GM18511 (cell line): ENCODE results near the gene MET.
A peak's percentile ranks its signal among the peaks of the same experiment; 100 is the strongest.
"Not testable (repeated sequence)": the region's sequence is repeated elsewhere in the genome, so short reads cannot be mapped to it uniquely, and the experiment has no call there.

Source experiments
- ATAC-seq: cut with Tn5 transposase; IDR thresholded peaks from one replicate; pipeline ENCODE4 v1.9.1; 2021; ENCODE audit warnings: mild to moderate bottlenecking, moderate library complexity; ENCODE audit not compliant: unreplicated experiment

MET gene

GRCh38 chr7:116671681-116672595, at the start of gene MET:
Gene MET, plus strand, starts transcription at chr7:116672196. Its CDS starts 26,889 bp downstream, at chr7:116699085.
- ATAC-seq, result peak; percentile 92

DNA sequence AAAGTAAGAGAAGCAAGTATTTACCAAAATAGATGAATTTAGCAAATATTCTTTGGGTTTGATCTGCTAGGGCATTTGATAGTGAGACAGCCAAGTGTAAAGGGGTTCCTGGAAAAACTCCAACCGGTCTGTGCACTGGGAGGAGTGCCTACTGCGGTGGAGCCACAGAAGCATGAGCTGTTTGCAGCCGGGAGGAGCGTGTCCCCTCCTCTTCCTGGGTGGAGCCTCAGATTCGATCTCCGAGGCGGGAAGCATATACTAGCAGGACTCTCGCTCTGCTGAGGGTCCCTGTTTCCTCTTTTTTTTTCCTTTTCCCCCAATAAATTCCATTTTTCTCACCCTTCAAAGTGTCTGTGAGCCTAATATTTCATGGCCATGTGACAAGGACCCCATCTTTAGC, 45.1 kb upstream of the MET start:
- no peak for ATAC-seq

DNA sequence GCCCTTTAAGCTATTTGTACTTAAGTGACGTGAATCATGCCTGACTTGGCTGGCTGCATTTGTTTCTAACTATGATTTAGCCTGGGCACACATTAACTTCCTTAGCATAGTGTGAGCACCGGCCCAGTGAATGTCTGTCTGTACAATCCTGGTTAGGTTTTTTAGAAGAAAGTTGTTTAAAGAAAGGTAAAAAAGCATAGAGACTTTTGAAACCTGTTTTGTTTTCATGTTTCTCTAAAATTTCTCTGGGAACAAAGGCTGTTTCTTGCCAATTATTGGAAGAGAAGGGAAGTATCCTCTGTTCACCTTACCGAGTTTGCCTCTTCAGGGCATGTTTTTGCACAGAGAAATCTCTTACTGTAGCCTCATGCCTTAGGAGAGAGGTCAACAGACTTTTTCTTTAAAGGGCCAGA, 42.9 kb upstream of the MET start:
- no peak for ATAC-seq

DNA sequence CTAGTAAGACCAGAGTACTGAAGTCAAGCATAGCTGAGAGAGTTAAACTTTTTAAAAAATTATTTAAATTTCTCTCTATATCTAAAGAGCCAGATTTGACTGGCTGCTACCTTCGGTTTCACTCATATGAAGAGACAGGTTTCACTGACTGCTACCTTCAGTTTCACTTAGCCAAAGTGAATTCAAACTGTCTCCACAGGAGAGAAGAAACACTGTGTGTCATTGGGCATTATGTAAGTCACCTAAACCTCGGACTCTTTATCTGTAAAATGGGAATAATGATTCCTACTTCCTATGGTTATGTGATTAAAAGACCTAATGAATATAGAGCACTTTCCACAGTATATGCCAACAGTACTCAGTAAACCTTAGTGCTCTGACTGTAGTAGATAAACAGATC, 41.6 kb upstream of the MET start:
- peak; percentile 96 for ATAC-seq

DNA sequence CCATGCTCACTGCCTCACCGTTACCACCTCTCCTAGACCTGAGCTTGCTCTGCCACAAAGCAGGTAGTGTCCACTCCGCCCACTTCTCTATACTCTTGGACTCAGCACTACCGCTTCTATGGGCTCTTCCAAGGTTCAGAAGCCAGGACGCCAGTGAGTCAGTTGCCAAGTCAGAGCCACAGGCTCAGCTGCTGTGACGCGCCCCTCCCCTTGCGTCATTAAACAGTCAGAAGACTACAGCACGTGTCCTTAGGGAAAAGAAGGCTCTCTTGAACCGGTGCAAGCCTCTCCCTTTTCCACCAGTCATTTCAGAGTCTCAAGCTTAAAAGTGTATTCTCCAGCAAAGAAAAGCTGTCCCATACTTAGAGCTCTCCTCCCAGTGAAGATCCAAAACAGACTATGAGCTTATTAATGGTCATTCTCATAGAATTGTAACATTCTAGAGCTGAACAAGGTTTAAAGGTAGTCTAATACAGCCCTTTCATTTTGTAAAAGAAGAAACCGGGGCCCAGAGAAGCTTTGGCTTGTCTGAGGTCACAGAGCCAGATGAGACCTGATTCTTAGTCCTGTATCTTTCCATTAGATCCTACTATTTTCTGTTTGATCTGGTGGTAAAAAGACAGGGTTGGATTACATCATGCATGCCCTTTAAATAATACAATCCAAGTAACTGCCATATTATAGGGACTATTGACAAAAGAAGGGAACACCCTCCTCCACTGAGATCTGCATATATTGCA, 40.9 kb upstream of the MET start:
- ATAC-seq, result peak; percentile 8

DNA sequence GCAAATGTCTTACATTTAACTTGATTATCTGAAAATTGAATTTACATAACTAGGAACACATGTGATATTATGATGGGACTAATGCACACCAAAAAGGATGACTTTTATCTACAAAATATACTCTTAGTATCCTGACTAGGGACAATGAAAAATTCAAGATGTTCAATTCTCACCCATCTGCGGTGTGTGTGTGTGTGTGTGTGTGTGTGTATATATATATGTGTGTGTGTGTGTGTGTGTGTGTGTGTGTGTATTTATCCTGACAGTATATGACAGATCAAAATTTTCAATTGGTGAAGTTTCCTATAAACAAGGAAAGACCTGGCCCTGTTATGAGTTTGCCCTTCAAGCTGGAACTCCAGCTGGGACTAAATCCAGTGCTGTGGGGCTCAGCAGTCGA, 40.3 kb upstream of the MET start:
- ATAC-seq, result no peak

GRCh38 chr7:116632384-116632783, 39.6 kb upstream of the MET start:
- no peak for ATAC-seq

DNA sequence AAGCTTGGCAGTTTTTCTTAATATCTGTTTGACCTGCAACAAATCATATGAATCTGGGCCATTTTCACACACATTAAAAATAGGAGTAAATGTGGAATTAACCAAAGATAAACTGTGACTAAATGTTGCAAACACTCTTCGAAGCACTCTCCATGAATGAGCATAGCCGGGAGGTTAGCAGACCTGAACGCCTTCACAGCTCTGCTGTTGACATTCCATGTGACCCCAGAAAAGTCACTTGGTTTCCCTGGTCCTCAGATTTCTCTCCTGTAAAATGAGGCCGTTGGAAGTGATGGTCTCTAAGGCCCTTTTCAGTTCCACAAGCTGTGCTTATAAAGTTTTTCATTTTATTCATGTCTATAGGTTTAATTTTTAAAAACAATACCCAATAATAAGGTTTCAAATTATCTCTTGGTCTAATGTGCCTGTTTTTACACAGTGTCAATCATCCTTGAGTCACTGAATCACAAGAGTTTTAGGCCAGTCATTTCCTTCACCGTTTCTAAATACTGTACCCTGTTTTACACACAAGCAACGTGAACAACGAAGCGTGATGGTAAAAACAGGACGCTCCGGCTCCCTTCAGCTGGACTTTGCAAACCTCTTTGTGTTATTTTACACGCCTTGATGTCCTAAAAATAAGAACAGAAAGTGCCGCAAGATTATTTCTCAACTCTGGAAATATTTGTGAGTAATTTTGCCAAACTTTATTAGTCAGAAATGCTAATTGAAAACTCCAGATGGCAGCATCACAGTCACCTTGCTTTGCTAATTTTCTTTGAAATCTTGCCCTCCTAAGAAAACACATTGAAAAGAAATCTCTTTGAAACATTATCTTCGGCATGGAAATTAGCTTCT, 38.6 kb upstream of the MET start:
- no peak for ATAC-seq

- ATAC-seq, result no peak
These were observed 35.0 kb upstream of the MET start for GRCh38 chr7:116636997-116637396.

DNA sequence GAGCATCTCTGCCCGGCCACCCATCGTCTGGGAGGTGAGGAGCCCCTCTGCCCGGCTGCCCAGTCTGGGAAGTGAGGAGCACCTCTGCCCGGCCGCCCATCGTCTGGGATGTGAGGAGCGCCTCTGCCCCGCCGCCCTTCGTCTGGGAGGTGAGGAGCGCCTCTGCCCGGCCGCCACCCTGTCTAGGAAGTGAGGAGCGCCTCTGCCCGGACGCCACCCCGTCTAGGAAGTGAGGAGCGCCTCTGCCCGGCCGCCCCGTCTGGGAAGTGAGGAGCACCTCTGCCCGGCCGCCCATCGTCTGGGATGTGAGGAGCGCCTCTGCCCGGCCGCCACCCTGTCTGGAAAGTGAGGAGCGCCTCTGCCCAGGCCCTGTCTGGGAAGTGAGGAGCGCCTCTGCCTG, 33.4 kb upstream of the MET start:
- ATAC-seq, result not testable (repeated sequence)

- no peak for ATAC-seq
These were observed 30.3 kb upstream of the MET start for GRCh38 chr7:116641551-116642153.

GRCh38 chr7:116643148-116643547, 28.8 kb upstream of the MET start:
- not testable (repeated sequence) for ATAC-seq

GRCh38 chr7:116644628-116645027, 27.4 kb upstream of the MET start:
- ATAC-seq, result no peak

DNA sequence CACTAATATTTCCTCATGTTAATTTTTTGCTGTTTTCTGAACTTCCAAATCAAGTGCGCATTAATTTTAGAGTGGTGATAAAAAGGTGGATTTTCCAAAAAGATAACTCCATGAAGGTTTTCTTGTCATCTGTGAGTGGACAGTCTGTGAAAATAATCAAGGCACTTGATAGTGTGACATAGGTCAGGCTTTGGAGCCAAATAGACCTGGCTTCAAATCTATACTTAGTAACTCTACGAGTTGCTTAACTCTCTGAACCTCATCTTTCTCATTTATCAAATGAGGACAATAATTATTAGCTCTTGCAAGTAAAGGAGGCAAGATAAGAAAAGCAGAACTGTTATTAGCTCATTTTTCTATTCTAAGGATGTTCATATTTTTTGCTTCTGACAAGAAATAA, 24.7 kb upstream of the MET start:
- ATAC-seq, result no peak

DNA sequence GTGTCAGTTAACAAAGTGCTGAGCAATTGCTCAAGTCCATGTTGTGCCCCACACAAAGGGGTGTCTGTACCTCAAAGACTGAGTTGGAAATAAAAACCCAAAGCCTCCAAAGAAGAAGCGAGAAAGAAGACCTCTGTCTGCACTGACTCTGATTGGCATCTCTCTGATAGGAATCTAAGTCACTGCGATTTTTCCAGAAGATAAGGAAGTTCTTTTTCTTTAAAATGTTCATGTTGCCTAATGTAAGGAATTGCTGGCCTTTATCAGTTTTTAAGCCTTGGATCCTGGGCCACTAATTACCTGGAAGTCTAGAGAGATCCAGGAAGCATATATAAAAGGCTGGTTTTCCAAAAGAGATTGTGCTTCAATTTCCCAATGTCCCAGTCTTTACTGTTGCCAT, 24.1 kb upstream of the MET start:
- ATAC-seq, result no peak

DNA sequence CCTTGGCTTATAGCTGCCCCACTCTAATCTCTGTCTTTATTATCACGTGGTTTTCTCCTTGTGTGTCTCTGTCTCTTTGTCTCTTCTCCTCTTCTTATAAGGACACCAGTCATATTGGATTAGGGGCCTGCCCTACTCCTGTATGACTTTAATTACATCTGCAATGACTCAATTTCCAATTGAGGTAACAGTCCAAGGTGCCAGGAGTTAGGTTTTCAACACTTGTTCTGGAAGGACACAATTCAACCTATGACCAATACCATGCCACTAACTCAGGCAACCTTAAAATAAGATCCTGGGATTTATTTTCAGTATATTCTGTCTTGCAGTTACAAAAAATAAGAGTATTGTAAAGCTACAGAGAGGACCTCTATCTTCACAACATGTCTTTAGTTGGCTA, 21.6 kb upstream of the MET start:
- no peak for ATAC-seq

DNA sequence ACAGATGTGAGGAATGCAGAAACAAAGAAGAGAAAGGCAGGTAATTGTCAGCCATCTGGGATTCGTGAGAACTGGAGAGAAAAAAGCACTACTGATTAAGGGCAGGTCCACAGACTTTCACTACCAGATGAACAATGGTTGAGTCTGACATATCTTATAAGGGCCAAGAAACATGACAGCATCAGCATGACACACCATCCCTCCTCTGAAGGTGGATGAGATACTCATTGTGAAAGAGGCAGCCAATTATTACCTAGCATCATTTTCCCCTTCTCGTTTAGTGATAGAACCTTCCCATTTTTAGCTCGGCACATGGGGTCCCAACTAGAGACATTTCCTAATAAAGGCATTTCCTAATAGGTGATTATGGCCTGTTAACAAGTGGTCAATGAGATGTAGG, 19.2 kb upstream of the MET start:
- peak; percentile 61 for ATAC-seq

GRCh38 chr7:116653204-116653603, 18.8 kb upstream of the MET start:
- ATAC-seq, result no peak

GRCh38 chr7:116653646-116654045, 18.4 kb upstream of the MET start:
- no peak for ATAC-seq

GRCh38 chr7:116659248-116659647, 12.7 kb upstream of the MET start:
- not testable (repeated sequence) for ATAC-seq

GRCh38 chr7:116661865-116662264, 10.1 kb upstream of the MET start:
- ATAC-seq, result no peak
